HUES64 (cell line): Measurements from ENCODE around the gene RPS28. TPM values are rescaled to one million over a fixed set of nuclear protein-coding genes. Genes with fewer than 3 reads are reported as not detected.
"Not testable (repeated sequence)": the region's sequence is repeated elsewhere in the genome, so short reads cannot be mapped to it uniquely, and the experiment has no call there.

Source experiments
- H3K27ac ChIP-seq: 2 replicates; pipeline ENCODE4 v1.7.0; 2013; ENCODE audit warnings: low read depth, low read length, inconsistent platforms
- H3K27me3 ChIP-seq: 2 replicates; pipeline ENCODE4 v1.6.1; 2013; ENCODE audit warnings: mild to moderate bottlenecking, low read length; ENCODE audit not compliant: insufficient read depth
- H3K36me3 ChIP-seq: 2 replicates; pipeline ENCODE4 v1.6.1; 2013; ENCODE audit warnings: mild to moderate bottlenecking, low read length; ENCODE audit not compliant: insufficient read depth
- H3K4me1 ChIP-seq: 2 replicates; pipeline ENCODE4 v1.6.1; 2013; ENCODE audit warnings: mild to moderate bottlenecking, low read length, moderate library complexity; ENCODE audit not compliant: insufficient read depth
- H3K4me3 ChIP-seq: 2 replicates; pipeline ENCODE4 v1.5.1; 2013; ENCODE audit warnings: mild to moderate bottlenecking, low read length, moderate library complexity
- H3K9ac ChIP-seq: 2 replicates; pipeline ENCODE4 v1.6.1; 2013; ENCODE audit warnings: mild to moderate bottlenecking, low read depth, low read length
- H3K9me3 ChIP-seq: 2 replicates; pipeline ENCODE4 v1.6.1; 2013; ENCODE audit warnings: low read depth, low read length; ENCODE audit not compliant: insufficient read depth
- whole genome bisulfite sequencing: fragments of 150-250, 120-280 bp; methylation state at CpG from one replicate; pipeline ENCODE4 v1.1.7; 2013; ENCODE audit warnings: missing lambda C conversion rate; 5-methylcytosine and 5-hydroxymethylcytosine counted together
- polyA plus RNA-seq, 2 experiments: library from polyadenylated mRNA; stranded (reverse); fragments of 50-300 nt; gene quantifications; one replicate each; pipeline ENCODE4 v1.2.3, GENCODE V29; 2013

The RPS28 gene
- polyA plus RNA-seq (2013, experiment 1 of 2) = 1,023 TPM
- polyA plus RNA-seq (2013, experiment 2 of 2) = 1,033 TPM

- Histone ChIP-seq H3K4me1 (peaks cover 11% of the 10 kb centered on the region), H3K9ac (peak within 1 kb of the TSS; percentile 100), H3K9me3 (no peaks in the 10 kb centered on the region), H3K27me3 (no peaks in the 10 kb centered on the region), H3K36me3 (peaks cover 23% of the 10 kb centered on the region), H3K27ac (peak within 1 kb of the TSS; percentile 96), H3K4me3 (peak within 1 kb of the TSS; percentile 87)
- under 1% methylated on average over 72 of the region's 72 CpGs for WGBS
Measured at GRCh38 chr19:8321067-8321985, at the start of gene RPS28, which contains the start of gene NDUFA7. Gene RPS28 (plus strand): TSS chr19:8321496. CDS start chr19:8321531, 35 bp downstream. Gene NDUFA7 (minus strand): TSS chr19:8321375. CDS start chr19:8321358, 17 bp downstream.

- H3K36me3 ChIP-seq, H3K9me3 ChIP-seq, H3K27me3 ChIP-seq, H3K4me1 ChIP-seq, H3K27ac ChIP-seq, H3K9ac ChIP-seq, H3K4me3 ChIP-seq: not testable (repeated sequence)
- WGBS = no CpG with 5 or more reads among the region's 9 CpGs
Measured at GRCh38 chr19:8276508-8276907, 44.8 kb upstream of the RPS28 start.

- H3K9me3 ChIP-seq, H3K27me3 ChIP-seq, H3K27ac ChIP-seq, H3K36me3 ChIP-seq, H3K4me1 ChIP-seq, H3K4me3 ChIP-seq, H3K9ac ChIP-seq: not testable (repeated sequence)
- WGBS = no CpG with 5 or more reads among the region's 9 CpGs
Measured at GRCh38 chr19:8291337-8291736, 30.0 kb upstream of the RPS28 start.

- Histone ChIP-seq H3K4me3 (no peak overlapping the region), H3K9ac (no peak overlapping the region), H3K27ac (no peak overlapping the region), H3K27me3 (no peaks in the 10 kb centered on the region), H3K9me3 (no peaks in the 10 kb centered on the region), H3K4me1 (no peaks in the 10 kb centered on the region), H3K36me3 (peaks cover 18% of the 10 kb centered on the region)
- WGBS = 94% methylated on average over 11 of the region's 11 CpGs
Measured at GRCh38 chr19:8302357-8302691, 19.0 kb upstream of the RPS28 start.

GRCh38 chr19:8302734-8303133 lies 18.6 kb upstream of the RPS28 start:
- Histone ChIP-seq H3K27ac (no peak overlapping the region), H3K27me3 (no peaks in the 10 kb centered on the region), H3K36me3 (peaks cover 18% of the 10 kb centered on the region), H3K4me3 (no peak overlapping the region), H3K9me3 (no peaks in the 10 kb centered on the region), H3K9ac (no peak overlapping the region), H3K4me1 (no peaks in the 10 kb centered on the region)
- 95% methylated on average over 7 of the region's 7 CpGs for WGBS

- no peaks in the 10 kb centered on the region for H3K9me3 ChIP-seq
Measured at GRCh38 chr19:8304841-8305621, 16.3 kb upstream of the RPS28 start.

GRCh38 chr19:8305798-8306197 lies 15.5 kb upstream of the RPS28 start:
- no peak overlapping the region for H3K27ac ChIP-seq
- H3K4me3 ChIP-seq = no peak overlapping the region
- no peak overlapping the region for H3K9ac ChIP-seq
- H3K4me1 ChIP-seq = 0 out of 2 replicates have a peak, but pooled peaks cover 3% of the 10 kb centered on the region
- peaks cover 27% of the 10 kb centered on the region for H3K36me3 ChIP-seq
- no peaks in the 10 kb centered on the region for H3K9me3 ChIP-seq
- no peaks in the 10 kb centered on the region for H3K27me3 ChIP-seq
- whole genome bisulfite sequencing = 73% methylated on average over 4 of the region's 4 CpGs

More at GRCh38 chr19:8304841-8305621, 16.3 kb upstream of the RPS28 start:
- H3K4me3 ChIP-seq = no peak overlapping the region
- H3K9ac ChIP-seq = no peak overlapping the region
- H3K36me3 ChIP-seq = peaks cover 23% of the 10 kb centered on the region
- 0 out of 2 replicates have a peak, but pooled peaks cover 3% of the 10 kb centered on the region for H3K4me1 ChIP-seq
- 70% methylated on average over 33 of the region's 33 CpGs for WGBS
- no peak overlapping the region for H3K27ac ChIP-seq
- no peaks in the 10 kb centered on the region for H3K27me3 ChIP-seq

GRCh38 chr19:8306235-8307054 lies 14.9 kb upstream of the RPS28 start:
- Histone ChIP-seq H3K27ac (no peak overlapping the region), H3K9me3 (no peaks in the 10 kb centered on the region), H3K36me3 (peaks cover 34% of the 10 kb centered on the region), H3K27me3 (no peaks in the 10 kb centered on the region), H3K4me1 (0 out of 2 replicates have a peak, but pooled peaks cover 3% of the 10 kb centered on the region), H3K4me3 (peak overlapping the region; percentile 79; the same call in 1 of the 2 replicates), H3K9ac (no peak overlapping the region)
- WGBS = 89% methylated on average over 17 of the region's 17 CpGs

GRCh38 chr19:8307400-8307964 lies 13.8 kb upstream of the RPS28 start:
- 7% methylated on average over 24 of the region's 24 CpGs for WGBS
- H3K27me3 ChIP-seq = no peaks in the 10 kb centered on the region
- peaks cover 34% of the 10 kb centered on the region for H3K36me3 ChIP-seq
- no peaks in the 10 kb centered on the region for H3K9me3 ChIP-seq
- H3K4me1 ChIP-seq = 0 out of 2 replicates have a peak, but pooled peaks cover 3% of the 10 kb centered on the region
- no peak overlapping the region for H3K27ac ChIP-seq
- H3K4me3 ChIP-seq = peak overlapping the region; percentile 79
- peak overlapping the region; percentile 87 for H3K9ac ChIP-seq
